HG03460 (cell line): Measurements from ENCODE around the gene ASPRV1.
"Not testable (repeated sequence)": the region's sequence is repeated elsewhere in the genome, so short reads cannot be mapped to it uniquely, and the experiment has no call there.

Experiments
- ATAC-seq: cut with Tn5 transposase; IDR thresholded peaks from one replicate; pipeline ENCODE4 v1.9.1; 2021; ENCODE audit not compliant: unreplicated experiment

The ASPRV1 gene

DNA sequence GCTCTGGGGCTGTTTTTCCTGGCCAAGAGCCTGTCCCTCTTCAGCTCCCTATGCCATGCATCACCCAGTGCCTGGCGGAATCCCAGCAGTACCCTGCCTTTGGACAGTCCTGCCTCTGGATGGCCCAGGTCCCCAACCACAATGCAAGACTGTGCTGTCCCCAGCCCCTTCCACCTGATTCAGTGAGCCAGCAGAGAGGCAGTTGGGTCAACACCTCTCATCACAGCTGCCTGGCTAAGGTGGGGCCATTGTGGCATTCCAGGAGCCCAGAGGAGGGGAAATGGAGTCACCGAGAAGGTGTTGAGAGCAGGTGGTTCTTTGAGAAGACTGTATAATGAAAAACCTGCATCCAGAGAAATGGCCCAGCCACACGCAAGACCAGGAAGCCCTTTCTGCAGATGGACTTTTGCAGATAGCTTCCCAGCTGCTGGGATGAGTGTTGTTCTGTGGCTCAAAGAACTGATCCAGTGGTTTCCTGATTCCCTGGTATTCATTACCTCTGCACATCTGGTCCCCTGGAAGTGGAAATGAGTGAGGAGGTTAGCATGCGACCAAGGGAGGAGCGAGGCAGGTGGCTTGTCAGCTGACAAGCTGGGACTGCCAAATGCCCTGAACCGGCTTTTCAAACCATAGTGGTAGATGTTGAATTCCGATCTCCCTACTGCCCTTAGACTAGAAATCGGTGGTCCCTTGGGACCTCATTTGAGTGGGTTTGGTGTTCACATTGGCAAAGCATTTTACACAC lies 1.7 kb upstream of the ASPRV1 start:
- ATAC-seq: no peak

DNA sequence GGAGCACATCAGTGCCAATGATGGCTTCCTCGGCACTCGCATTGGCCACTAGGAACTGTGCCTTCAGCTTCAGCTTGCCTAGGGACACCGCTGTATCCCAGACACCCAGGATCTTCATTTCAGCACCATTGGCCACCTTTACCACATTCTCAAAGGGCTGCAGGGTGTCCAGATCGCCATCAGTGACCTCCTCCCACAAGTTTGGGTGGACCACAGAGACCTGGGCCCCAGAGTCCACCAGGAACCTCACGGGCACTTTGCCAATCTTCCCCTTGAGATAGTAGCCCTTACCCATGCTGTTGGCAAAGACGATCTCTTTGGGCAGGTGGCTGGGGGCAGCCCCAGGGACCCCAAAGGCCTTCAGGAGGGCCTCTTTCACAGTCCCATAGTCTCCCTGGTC lies 610 bp downstream of the ASPRV1 start:
- no peak for ATAC-seq

DNA sequence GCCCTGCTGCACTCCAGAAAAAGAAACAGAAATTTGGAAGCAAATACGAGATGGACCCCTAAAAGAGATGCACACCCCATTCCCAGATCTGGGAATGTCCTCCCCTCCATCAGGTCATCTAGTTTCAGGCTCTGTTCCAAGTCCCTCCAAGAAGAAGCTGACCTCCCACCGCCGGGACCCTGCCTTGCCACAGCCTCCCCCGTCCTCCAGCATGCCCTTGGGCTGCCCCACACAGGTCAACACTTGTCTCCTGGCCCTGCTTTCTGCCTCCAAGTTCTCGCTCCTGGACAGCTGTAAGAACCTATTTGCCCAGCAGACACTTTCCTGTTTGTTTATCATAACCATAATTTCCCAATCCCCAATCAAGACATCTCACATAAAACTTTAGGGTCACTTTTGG lies 2.0 kb downstream of the ASPRV1 start:
- no peak for ATAC-seq

DNA sequence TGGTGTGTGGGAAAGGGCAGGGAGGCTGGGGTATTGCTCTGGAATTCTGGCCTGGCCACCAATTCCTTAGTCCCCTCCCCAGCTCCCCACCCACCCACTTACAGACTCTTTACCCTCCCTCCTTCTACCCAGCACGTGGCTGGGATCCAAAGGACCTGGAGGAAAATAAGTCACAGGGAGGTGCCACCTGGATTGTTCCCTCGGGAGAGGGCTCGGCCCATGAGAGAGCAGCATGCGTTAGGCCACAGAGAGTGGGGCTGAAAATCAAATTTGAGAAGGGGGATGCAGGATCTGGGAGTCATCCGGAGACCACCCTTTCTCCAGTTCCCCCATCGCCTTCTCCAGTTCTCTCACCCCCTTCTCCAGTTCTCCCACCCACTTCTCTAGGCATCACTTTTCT lies 3.0 kb downstream of the ASPRV1 start:
- ATAC-seq: no peak

DNA sequence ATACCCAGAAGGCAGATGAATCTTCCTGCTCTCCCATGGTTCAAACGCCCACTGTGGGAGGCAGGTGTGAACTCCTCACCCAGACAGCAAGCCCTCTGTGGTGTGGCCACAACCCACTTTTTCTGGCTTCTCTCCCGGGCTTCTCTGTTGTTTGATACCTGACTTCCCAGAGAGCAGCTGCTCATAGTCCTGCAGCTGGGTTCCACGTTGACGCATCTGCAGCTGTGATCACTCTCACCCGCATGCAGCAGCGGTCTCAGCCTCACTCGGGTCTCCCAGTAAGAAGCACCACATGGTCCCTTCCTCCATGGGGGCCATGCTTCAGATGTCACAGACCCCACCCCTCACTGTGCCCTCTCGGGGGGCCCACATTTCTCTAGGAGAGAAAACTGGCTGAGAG lies 3.5 kb downstream of the ASPRV1 start:
- ATAC-seq: no peak

DNA sequence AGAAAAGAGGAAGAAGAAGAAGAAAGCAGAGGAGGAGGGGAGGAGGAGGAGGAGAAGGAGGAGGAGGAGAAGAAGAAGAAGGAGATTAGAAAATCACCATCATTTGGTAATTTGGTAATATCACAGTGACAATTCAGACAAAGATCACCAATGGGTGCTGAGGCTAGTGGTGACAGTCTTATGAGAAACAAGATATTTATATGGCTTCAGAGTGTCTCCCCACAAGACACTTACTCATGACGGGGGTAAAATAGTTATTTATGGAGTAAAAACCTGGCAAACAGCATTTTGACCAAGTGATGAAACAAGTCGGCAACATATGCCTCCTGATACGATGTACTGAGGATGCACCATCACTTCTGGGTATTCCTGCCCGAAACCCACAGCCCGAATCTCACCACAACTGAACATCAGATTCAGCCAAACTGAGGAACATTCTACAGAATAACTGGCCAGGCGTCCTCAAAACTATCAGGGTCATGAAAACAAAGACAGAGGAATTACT lies 4.9 kb downstream of the ASPRV1 start:
- ATAC-seq: no peak

DNA sequence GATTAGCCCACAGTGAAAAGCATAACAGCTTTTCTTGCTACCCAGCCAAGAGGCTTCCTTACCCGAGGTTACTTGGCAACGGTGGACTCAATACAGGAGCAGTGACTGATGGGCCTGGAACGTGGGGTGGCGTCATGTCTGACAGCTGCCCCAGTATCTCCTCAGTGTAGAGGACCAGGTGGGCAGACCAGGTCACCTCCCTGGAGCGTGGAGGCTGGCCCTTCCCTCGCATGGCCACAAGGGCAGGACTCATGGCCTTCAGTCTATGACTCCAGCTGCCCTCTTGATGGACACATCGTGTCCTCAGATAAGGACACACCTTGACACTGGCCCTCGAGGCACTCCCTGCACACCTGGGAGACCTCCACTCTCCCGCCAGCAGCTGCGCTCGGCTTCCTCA lies 6.4 kb downstream of the ASPRV1 start:
- no peak for ATAC-seq

DNA sequence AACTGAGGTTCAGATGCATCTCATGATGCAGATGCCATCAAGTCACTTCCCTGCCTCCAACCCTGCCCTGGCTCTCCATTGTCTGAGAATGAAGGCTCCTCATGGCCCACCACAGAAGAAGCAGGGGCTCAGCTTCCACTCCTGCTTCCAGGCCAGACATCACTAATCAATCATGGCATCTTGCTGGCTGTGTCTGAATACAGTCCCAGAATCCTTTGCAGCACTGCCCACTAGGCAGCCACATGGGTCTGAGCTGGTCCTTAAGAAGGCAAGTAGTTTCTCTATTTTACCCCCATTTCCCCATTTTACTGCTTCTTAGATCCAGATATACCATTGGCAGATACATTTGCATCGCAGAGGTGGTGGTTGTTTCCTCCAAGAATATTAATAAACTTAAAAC lies 7.3 kb downstream of the ASPRV1 start:
- ATAC-seq: no peak

DNA sequence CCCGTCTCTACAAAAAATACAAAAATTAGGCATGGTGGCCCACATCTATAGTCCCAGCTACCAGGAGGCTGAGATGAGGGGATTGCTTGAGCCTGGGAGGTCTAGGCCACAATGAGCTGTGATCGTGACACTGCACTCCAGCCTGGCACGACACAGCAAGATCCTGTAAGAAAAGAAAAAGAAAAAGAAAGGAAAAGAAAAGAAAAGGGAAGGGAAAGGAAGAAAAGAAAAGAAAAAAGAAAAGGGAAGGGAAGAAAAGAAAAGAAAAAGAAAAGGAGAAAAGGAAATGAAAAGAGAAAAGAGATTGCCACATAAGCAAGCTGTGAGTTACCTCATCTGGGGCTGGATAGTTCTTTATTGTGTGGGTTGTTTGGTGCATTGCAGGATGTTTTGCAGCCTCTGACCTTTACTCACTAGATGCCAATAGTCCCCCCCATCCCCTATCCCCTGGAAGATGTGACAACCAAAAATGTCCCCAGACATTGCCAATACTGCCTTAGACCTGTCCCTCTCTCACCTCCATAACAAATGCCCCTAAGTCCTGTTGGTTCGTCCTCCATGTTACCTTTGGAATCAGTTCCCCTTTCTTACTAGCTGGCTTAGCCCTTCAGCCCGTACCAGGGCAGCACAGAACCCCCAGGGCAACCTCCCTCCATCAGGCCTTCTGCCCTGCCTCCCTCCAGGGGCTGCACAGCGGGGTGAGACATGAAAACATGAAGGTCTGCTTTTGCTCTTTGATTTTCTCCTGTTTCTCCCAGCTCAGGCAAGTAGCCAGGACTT lies 8.9 kb downstream of the ASPRV1 start:
- ATAC-seq: no peak

DNA sequence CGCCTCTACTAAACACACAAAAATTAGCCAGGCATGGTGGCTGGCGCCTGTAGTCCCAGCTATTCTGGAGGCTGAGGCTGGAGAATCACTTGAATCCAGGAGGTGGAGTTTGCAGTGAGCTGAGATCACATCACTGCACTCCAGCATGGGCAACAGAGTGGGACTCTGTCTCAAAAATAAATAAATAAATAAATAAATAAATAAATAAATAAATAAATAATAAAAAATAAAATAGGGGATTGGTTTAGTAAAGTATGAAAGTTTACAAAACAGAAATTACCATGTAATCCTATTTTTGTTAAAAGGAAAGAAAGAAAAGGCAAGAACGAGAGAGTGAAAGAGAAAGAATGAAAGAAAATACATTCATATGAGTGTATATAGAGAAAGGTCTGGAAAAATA lies 10.8 kb downstream of the ASPRV1 start:
- ATAC-seq: not testable (repeated sequence)

DNA sequence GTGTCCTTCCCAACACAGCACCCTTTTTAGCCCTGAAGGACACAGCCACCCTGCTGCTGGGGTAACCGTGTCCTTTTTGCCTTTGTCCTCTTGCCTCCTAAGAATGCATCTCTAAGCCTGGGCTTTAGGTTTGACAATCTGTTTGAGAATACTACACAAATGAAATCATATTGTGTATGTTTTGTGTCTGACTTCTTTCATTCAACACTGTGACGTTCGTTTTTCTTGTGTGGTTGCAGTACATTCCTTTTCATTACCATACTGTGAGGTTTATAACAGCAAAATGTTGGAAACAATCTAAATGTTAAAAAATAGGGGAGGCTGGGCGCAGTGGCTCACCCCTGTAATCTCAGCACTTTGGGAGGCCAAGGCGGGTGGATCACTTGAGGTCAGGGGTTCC lies 11.2 kb downstream of the ASPRV1 start:
- ATAC-seq: no peak

DNA sequence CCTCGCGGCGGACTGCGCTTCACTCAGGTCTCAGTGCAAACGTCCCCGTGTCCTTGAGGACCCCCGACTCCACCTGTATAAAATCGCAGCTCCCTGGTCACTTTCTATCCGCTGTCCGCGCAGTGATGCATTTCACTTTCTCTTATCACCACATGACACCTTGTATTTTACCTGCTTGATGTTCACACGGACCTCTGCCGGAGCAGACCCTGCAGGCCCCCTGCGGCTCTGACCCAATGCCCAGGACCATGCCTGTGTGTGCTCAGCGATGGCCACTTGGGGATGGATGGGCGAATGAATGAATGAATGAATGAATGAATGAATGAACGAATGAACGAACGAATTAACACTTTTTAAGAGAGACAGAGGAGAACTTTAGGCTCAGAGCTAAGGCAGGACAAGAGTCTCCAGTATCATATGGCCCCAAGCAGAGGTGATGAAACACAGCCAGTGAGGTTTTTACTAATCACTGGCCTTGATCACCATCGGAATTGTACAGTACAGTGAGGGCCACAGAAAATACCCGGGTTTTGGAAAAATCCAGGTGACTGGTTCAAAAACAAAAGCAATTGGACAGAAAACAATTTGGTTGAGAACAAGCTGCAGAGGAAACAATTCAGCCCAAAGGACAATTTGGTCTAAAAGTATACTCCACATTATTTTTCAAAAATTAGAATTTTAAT lies 12.3 kb downstream of the ASPRV1 start:
- no peak for ATAC-seq

DNA sequence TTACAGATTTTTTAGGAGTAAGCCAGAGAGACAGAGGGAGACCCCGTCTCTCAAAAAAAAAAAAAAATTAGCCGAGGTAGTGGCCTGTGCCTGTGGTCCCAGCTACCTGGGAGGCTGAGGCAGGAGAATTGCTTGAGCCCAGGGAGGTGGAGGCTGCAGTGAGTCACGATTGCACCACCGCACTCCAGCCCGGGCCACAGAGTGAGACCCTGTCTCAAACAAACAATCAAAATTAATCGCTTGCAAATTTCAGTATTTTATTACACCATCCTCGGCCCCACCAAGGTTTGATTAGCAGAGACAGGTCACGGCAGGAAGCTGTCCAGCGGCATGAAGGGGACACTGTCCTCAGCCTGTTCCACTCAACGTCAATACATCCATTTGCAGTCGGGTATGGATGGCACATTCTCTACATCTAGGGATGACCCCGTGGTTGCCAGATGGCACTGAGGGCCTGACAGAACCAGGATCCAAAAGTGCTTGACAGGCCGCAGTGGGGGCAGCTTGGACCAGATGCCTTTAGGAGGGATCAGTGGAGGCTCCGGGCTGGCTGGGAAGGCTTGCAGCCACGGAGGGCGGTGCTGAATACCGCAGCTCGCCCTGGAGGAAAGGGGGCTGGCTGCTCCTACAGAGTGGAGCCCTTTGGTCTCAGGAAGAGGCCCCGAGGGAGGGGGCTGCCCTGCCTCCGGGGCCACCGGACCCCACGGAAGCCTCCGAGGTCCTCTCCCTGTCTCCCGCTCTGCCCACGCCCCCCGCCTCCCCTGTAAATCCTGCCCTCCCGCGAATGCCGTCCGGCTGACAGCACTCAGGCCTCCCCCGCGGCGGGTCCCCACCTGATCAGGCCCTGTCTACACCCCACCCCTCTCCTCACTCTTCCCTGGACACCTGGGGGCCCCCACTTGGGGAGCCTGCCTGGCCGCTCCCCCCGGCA lies 13.1 kb downstream of the ASPRV1 start:
- ATAC-seq: no peak

DNA sequence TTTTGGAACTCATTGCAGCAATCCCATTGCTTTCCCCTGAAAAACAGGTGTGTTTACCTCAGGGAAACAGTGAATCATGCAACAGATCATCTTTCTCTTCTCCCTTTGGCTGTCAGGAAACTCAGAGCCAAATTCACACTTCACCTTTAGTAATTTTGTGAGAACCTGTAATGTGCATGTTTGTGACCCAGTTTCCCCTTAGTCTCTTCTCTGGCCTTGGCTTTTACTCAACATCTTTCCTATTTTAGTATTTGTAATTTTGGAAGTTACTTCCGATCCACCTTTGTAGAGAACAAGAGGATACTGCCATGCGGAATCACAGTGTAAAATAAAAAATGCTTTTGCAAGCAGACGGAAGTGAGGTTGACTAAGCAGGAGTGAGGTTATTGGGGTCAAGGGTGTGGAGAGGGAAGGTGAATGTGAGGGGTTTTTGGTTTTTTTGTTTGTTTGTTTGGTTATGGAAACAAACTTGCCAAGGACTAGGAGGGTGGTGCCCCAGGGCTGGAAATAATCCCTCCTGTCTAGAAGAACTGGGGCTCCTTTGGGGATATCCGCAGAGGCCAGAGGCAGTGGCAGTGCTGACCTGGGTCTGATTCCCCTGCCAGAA lies 14.0 kb downstream of the ASPRV1 start:
- ATAC-seq: no peak

DNA sequence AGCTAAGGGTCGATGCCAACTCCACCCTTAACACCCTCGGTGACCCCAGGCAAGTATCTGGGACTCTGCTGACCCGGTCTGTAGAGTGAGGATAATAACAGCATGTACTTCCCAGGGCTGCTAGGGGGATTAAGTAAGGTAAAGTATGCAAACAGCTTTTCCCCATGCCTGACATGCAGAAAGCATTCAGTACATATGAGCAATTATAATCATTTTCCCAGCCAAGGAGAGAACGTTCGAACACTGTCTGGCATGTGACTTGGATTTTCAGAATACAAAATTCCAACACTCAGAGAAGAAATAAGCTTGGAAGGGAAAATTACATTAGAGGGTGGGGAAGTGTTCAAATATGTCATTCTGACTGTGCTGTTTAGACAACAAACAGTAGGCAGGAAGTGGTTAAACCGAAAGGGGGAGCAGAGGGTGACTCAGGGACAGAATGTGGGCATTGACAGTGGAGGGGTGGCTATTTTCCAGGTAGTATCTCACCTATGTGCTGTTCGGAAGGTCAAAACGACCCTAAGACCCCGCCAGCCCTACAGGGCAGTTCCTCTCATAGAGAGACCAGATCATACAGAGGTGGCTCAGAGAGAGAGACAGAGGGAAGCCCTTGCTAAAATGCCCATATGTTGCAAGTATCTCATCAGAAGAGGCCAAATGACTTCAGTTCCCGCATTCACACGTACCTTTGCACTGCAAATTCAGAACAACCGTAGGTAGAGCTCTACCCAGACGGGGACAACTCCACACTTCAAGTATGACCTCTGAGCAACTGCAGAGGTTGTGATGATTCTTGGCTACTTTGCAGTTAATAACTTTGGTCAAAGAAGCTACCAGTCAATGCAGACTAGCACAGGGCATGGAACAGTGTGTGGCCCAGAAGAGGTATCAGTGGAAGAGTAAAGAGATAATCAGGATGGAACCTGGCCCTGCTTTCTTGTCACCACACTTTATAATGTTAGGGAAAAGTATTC lies 14.8 kb downstream of the ASPRV1 start:
- peak; percentile 81 for ATAC-seq

DNA sequence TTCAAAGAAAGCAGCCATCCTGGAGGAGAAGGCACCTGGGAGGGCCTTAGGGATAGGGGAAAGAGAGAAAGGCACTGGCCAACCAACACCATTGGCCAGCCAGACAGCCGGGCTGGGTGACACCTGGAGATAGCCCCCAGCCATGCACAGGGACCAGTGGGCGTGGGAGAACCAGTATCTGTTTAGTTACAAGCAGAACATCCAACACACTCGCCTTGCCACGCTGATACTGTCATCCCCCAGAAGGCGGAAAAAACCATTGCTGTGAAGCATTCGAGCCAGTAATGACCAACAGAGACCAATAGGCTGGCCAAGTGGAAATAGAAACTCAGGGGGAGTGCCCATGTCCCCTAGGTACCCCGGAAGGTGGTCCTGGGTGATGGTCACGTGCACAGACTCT lies 15.5 kb downstream of the ASPRV1 start:
- ATAC-seq: no peak

DNA sequence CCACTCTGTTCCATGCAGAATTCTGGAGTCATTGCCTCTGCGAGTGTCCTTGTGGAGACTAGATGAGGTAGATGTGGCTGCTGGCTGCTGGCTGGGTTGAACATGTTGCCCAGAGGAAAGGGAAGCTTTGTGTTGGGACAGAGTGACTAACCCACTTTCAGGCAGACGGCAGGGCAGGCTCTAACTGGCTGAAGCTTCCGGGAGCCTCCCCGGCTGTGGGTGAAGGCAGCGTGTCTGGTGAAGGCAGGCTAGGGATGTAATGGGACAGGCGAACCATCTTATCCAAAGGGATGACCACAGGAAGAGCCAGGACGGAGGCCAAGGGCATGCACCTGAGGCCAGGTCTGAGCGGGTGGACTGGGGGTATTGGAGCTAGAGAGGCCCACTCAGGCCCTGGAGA lies 16.0 kb downstream of the ASPRV1 start:
- no peak for ATAC-seq

DNA sequence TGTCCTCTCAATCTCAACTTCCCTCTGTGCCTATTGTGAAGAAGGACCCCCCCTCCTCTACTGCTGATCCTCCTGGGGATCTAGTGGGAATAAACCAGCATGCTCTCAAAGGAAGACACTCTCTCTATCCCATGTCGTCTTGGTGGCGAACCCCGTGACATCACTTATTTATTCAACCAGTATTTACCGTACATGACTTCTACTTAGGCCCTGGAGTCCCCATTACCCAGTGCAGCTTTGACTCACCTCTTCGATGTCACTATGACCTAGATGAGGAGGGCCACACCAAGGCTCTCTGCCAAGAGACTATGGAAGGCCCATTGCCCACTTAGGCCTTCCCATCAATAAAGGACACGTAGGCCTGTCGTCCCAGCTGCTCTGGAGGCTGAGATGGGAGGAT lies 16.7 kb downstream of the ASPRV1 start:
- ATAC-seq: no peak

DNA sequence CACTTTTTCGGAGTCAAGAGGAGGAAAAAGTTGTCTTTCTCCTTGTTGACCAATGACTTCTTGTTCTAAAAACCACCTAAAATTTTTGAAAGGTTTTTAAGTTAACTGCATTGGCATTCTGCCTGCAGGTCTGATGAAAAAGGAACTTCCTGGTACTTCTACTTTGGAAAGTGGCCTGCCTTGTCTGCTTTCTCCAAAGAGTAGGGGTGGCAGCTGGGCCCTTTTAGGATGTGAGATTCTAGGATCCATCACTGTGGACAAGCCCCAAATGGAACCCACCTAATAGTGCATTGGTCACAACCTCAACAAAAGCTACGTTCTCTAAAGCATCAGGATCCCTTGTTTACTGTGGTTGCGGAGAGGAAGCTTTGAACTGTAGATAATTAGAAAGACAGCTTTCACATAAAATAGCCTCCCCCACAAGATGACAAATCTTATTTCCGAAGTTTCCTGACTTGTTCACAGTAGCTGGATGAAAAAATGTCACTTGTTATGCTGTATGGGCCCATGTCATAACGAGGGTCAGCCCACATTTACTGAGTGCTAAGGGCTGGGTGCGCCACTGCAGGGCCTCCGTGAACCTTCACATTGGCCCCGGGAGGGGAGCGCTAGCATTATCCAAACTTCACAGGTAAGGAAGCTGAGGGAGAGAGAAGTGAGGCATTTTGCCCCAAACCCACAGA lies 17.4 kb downstream of the ASPRV1 start:
- no peak for ATAC-seq
